NK-92 (cell line): ENCODE data around the gene KLRC1.
"Not testable (repeated sequence)": the region's sequence is repeated elsewhere in the genome, so short reads cannot be mapped to it uniquely, and the experiment has no call there.

ENCODE experiments used
- DNase-seq: peaks from one replicate; lab custom pipeline; 2025; ENCODE audit not compliant: unreplicated experiment; lab: John Stamatoyannopoulos, UW

KLRC1 gene

GRCh38 chr12:10424260-10424899, 28.8 kb downstream of the KLRC1 start:
- not testable (repeated sequence) for DNase-seq

- not testable (repeated sequence) for DNase-seq
Measured at GRCh38 chr12:10422159-10422558, 31.0 kb downstream of the KLRC1 start.

GRCh38 chr12:10420334-10420733, 32.8 kb downstream of the KLRC1 start, which contains the start of gene KLRC3:
TSS of gene KLRC3 (minus strand) at chr12:10420595. CDS start at chr12:10420550, 45 bp downstream.
- not testable (repeated sequence) for DNase-seq

GRCh38 chr12:10409392-10409791, 43.8 kb downstream of the KLRC1 start, which contains the start of gene KLRC4:
TSS of gene KLRC4 (minus strand) at chr12:10409757. CDS start at chr12:10409575, 182 bp downstream.
- no peak for DNase-seq

GRCh38 chr12:10408842-10409241, 44.3 kb downstream of the KLRC1 start:
- DNase-seq: no peak

- no peak for DNase-seq
Measured at GRCh38 chr12:10406725-10407124, 46.5 kb downstream of the KLRC1 start.

GRCh38 chr12:10405294-10405693, 47.9 kb downstream of the KLRC1 start:
- DNase-seq: no peak

- DNase-seq: no peak
Measured at GRCh38 chr12:10404798-10405197, 48.4 kb downstream of the KLRC1 start.

GRCh38 chr12:10400829-10401228, 52.3 kb downstream of the KLRC1 start:
- DNase-seq: no peak

GRCh38 chr12:10398168-10398567, 55.0 kb downstream of the KLRC1 start:
- DNase-seq: no peak

GRCh38 chr12:10397296-10397695, 55.9 kb downstream of the KLRC1 start:
- no peak for DNase-seq

GRCh38 chr12:10396176-10396575, 57.0 kb downstream of the KLRC1 start:
- DNase-seq: not testable (repeated sequence)
